Islet of Langerhans (tissue), 1 donor: ENCODE results near the gene MPHOSPH9.
"Not testable (repeated sequence)": the region's sequence is repeated elsewhere in the genome, so short reads cannot be mapped to it uniquely, and the experiment has no call there.

ENCODE experiments used
- FAIRE-seq: peaks from one replicate; lab custom pipeline; 2011; peaks lifted over from hg19 to GRCh38; lab: Jason Lieb, UNC

The MPHOSPH9 gene

DNA sequence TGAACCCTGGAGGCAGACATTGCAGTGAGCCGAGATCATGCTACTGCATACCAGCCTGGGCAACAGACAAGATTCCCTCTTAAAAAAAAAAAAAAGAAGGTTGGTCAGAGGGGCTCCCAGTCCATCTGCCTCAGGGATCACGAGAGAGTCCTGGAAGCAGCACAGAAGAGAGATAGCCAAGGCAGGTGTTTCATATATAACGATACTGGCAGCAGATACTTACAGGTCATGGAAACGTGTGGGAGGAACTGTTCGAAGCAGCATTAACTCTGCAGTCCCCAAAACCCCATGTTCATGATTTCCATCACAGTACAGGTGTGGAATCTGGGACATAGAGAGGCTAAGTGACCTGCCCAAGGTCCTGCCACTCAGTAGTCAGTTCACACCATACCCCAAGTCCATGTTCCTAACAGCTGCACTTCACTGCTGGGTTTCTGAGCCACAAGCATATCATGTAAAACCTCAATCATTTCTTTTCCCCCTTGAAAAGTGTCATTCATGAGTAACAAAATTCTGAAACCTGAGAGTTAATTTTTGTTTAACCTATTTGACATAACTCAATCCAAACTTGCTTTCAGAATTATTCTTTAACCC, 22.0 kb upstream of the MPHOSPH9 start:
- no peak for FAIRE-seq

GRCh38 chr12:123253641-123254459, 20.9 kb upstream of the MPHOSPH9 start:
- FAIRE-seq, result no peak

GRCh38 chr12:123252365-123252764, 19.4 kb upstream of the MPHOSPH9 start:
- not testable (repeated sequence) for FAIRE-seq

- no peak for FAIRE-seq
Measured at GRCh38 chr12:123251403-123252076, 18.6 kb upstream of the MPHOSPH9 start.

GRCh38 chr12:123250471-123251383, 17.8 kb upstream of the MPHOSPH9 start:
- FAIRE-seq, result no peak

DNA sequence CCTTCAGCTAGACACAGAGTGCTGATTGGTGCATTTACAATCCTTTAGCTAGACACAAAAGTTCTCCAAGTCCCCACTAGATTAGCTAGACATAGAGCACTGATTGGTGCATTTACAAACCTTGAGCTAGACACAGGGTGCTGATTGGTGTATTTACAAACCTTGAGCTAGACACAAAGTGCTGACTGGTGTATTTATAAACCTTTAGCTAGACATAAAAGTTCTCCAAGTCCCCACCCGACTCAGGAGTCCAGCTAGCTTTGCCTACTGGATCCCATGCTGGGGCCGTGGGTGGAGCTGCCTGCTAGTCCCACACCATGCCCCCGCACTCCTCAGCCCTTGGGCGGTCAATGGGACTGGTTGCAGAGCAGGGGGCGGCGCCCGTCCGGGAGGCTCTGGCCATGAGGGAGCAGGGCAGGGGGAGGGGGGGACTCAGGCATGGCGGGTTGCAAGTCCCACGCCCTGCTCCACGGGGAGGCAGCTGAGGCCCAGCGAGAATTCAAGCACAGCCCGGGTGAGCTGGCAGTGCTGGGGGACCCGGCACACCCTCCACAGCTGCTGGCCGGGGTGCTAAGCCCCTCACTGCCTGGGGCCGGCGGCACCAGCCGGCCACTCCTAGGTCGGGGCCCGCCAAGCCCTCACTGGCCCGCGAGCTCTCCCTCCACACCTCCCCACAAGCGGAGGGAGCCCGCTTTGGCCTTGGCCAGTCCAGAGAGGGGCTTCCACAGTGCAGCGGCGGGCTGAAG, 16.2 kb upstream of the MPHOSPH9 start:
- not testable (repeated sequence) for FAIRE-seq

GRCh38 chr12:123248129-123248528, 15.2 kb upstream of the MPHOSPH9 start:
- FAIRE-seq, result not testable (repeated sequence)

GRCh38 chr12:123245678-123246077, 12.7 kb upstream of the MPHOSPH9 start:
- FAIRE-seq, result no peak

DNA sequence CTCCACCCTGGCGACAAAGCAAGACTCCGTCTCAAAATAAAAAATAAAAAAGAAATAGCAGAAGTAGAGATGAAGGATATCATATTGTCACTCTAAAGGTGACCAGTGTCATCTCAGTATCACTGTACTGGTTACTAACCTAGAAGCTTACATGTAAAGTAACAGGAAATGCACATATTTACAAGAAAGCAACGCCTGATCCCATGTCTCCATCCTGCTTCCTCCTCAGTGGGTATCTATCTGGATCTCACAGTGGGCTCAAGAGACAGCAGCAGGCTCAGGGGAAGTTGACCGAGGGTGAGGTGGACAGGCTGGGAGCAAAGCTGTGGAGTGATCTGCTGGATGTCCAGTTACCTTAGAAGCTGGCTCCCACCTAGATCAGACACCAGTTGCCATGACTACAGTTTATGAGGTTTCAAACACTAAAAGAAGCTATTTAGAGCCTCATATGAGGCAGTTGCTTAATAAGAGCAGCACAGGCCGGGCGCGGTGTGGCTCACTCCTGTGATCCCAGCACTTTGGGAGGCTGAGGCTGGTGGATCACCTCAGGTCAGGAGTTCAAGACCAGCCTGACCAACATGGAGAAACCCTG, 10.8 kb upstream of the MPHOSPH9 start:
- FAIRE-seq, result no peak

DNA sequence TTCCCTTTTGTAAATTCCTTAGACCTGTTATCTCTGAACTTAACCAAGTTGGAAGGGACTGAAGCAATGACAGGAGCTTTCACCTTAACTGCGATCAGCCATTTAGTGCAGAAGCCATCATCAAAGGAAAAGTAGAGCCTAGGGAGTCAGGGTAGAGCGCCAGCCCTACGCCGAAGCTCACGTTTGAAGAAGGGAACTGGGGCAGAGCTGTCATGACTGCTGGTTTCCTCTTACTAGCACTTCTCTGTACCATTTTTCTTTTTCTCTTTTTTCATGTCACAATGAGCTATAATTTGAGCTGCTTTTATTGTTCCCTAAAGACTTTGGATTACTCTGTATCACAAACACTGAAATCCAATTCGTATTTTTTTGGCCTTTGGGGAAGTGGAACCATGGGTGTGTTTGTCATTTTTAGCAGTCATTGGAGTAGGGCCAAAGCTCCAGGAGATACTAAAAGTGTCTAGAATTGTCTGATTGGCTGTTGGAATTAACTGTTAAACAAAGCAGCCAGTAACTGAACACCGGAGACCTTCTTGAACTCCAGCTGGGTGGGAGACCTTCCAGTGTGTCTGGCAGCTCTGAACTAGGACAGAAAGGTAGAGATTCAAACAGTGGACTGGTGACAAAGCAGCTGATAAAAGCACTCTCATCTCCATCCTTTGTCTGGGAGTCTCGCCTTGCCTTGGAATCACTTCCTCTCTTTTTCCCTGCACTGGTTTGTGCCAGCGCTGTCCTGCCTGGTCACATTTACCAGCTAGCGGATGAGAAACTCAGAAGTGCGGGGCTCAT, 9.4 kb upstream of the MPHOSPH9 start:
- no peak for FAIRE-seq

DNA sequence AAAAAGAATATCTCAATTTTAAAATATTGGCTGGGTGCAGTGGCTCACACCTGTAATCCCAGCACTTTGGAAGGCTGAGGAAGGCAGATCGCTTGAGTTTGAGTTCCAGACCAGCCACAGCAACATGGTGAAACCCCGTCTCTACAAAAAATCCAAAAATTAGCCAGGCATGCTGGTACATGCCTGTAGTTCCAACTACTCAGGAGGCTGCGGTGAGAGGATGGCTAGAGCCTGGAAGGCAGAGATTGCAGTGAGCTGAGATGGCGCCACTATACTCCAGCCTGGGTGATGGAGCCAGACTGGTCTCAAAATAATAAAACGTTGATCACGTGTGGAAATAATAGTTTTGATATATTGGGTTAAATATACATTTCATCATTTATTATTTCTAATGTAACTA, 6.0 kb upstream of the MPHOSPH9 start:
- FAIRE-seq, result no peak

DNA sequence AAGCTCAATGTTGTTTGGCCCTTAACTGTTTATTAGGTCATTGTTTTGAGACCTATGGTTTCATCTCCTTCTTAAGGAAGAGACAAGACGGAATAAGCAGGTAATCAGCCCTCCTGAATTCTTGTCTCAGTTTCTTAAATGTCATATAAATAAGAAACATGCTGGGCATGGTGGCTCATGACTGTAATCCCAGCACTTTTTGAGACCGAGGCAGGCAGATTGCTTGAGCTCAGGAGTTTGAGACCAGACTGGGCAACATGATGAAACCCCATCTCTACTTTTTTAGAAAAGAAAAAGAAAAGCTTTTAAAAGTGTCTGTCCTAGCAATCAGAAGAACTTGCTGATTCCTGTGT, 5.4 kb upstream of the MPHOSPH9 start:
- FAIRE-seq, result no peak

- FAIRE-seq, result no peak
Measured at GRCh38 chr12:123237646-123238329, 4.8 kb upstream of the MPHOSPH9 start.

DNA sequence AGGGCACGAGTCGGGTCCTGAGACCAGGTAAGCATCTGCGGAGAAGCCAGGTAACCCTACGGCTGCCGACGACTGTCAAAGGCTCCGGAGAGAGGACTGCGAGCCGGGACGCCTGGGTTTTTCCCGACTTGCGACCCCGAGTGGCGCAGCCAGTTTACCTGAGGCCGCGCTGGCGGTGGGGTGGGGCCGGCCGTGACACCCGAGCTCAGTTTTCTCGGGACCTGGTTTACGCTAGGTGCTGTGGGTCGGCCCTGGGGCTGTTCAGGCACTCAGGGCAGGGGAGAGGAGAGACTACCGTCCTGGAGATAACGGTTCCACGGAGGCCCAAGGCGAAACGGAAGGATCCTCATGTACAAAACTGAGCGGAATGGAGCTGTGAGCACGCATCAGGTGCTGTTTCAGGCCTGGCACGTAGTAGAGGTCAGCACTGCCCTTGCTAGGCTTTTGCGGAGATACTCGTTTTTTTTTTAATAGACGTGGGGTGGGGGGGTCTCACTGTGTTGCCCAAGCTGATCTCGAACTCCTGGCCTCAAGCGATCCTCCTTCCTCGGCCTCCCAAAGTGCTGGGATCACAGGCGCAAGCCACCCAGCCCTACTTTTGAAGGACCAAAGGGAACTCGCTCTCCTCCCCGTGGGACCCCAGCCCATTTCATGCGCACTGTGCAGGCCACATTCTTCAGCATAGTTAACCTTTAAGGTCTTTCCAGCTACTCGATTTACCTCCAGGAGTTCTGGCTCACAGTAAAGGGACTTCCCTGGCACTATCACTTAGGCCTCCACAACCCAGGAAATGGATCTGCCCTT, 766 bp upstream of the MPHOSPH9 start:
- no peak for FAIRE-seq

DNA sequence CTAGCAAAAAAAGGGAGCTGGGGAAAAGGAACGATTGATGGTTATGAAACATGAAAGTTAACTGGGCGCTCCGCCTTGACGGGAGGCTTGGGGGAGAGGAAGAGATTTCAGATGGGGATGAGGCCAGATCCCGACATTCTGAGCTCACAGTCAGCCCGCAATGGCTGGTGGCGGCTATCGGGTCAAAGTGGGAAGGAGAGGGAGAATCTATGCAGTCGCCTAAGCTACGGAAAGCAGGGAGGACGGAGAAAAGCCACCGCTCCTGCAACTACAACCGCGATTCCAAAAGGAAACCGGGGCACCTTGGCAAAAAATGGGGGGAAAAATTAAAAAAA, 502 bp downstream of the MPHOSPH9 start:
- no peak for FAIRE-seq

DNA sequence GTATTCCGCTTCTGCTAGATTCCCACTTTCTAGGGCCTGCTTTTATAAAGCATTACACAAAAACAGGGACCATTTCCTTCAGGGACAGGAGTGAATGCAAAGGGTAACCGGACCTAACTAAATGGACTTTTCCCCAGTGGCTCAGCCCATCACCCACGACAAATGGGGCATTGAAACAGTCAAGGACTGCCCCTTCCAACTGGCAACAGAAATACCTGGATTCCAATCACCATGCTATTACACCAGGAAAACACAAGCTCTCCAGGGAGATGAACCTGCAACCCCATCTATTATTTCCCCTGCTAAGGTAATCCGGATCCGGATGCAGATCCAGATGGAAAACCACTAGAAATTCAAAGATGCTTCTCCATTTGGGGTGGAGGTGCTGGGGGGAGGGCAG, 1.0 kb downstream of the MPHOSPH9 start:
- FAIRE-seq, result no peak

DNA sequence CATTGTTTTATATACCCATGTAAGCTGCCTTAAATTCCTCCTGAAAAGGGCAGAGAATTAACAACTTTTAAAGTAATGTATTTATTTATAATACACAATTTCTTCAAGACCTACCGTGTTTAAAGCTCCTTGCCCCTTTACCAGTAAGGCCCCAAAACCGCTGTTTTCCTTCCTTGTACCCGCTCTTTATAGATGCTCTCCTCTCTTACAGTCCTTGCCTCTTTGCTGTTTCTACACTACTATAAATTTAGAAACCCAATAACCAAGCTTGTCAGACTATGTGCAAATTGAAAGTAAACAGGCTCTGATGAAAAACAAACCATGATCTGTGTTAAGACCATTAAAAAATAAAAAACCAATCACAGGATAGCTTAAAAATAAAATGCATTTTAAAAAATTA, 3.9 kb downstream of the MPHOSPH9 start:
- FAIRE-seq, result no peak

- FAIRE-seq, result no peak
Measured at GRCh38 chr12:123227581-123228258, 5.2 kb downstream of the MPHOSPH9 start.

GRCh38 chr12:123225443-123225842, 7.5 kb downstream of the MPHOSPH9 start:
- no peak for FAIRE-seq
